ACC112 (cell line): ENCODE measurements around the gene VGLL4.
"Not testable (repeated sequence)": the region's sequence is repeated elsewhere in the genome, so short reads cannot be mapped to it uniquely, and the experiment has no call there.

Experiments
- H2AFZ ChIP-seq: fragments of 200-600 bp; sonication (generic); one replicate; pipeline ENCODE4 v1.6.0; 2017; ENCODE audit warnings: antibody characterized with exemption, low read length; ENCODE audit not compliant: unreplicated experiment
- H3K27ac ChIP-seq: fragments of 200-600 bp; sonication (generic); 2 replicates; pipeline ENCODE4 v1.5.1; 2014; ENCODE audit warnings: low read depth, mild to moderate bottlenecking, antibody characterized with exemption, low read length, moderate library complexity
- H3K27me3 ChIP-seq: fragments of 200-600 bp; sonication (generic); 2 replicates; pipeline ENCODE4 v1.6.1; 2014; ENCODE audit warnings: mild to moderate bottlenecking, antibody characterized with exemption, low read length, moderate library complexity, mixed read lengths; ENCODE audit not compliant: insufficient read depth
- H3K36me3 ChIP-seq: fragments of 200-600 bp; sonication (generic); 2 replicates; pipeline ENCODE4 v1.6.1; 2016; ENCODE audit warnings: mild to moderate bottlenecking, antibody characterized with exemption, low read length, moderate library complexity, mixed read lengths; ENCODE audit not compliant: insufficient read depth
- H3K4me1 ChIP-seq: fragments of 200-600 bp; sonication (generic); one replicate; pipeline ENCODE4 v1.6.1; 2016; ENCODE audit warnings: low read length, mixed read lengths; ENCODE audit not compliant: insufficient read depth, unreplicated experiment, control insufficient read depth
- H3K4me3 ChIP-seq: fragments of 200-600 bp; sonication (generic); 2 replicates; pipeline ENCODE4 v1.5.1; 2014; ENCODE audit warnings: mild to moderate bottlenecking, low read depth, low read length
- H3K79me2 ChIP-seq: fragments of 200-600 bp; sonication (generic); one replicate; pipeline ENCODE4 v1.6.0; 2016; ENCODE audit warnings: low read length; ENCODE audit not compliant: control insufficient read depth, unreplicated experiment, insufficient read depth

Gene VGLL4, protein sequence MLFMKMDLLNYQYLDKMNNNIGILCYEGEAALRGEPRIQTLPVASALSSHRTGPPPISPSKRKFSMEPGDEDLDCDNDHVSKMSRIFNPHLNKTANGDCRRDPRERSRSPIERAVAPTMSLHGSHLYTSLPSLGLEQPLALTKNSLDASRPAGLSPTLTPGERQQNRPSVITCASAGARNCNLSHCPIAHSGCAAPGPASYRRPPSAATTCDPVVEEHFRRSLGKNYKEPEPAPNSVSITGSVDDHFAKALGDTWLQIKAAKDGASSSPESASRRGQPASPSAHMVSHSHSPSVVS

DNA sequence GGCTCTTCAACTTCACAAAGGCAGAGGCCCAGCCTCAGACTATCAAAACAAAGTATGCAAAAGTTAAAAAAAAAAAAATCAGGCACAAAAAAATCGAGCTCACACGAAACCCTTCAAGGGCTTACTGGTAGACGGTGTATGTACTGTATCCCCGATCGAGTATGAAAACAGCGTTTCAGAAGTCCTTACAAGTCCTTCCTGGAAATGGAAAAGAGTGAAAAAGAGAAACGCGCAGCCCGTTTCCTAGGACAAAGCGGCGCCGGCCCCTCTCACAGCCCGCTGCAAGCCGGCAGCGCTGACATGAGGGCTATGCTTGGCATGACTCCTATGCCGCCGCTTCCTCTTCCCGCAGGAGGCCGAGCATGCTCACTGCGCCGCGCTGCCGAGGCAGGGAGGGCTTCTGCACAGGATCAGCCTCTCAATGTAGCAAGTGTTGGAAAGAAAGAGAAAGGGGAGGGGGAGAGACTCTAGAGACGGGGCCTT lies at the start of gene VGLL4:
Gene VGLL4, minus strand, starts transcription at position 311 of the 483 bp plus-strand sequence. CDS start 397 bp downstream, outside the sequence.
- H3K27me3 ChIP-seq = no peaks in the 10 kb centered on the region
- H2AFZ ChIP-seq = peak within 1 kb of the TSS; percentile 68
- peak within 1 kb of the TSS; percentile 82 for H3K4me3 ChIP-seq
- H3K36me3 ChIP-seq = no peaks in the 10 kb centered on the region
- peaks cover 22% of the 10 kb centered on the region for H3K4me1 ChIP-seq
- H3K27ac ChIP-seq = peak within 1 kb of the TSS; percentile 98
- H3K79me2 ChIP-seq = peaks cover 39% of the 10 kb centered on the region

DNA sequence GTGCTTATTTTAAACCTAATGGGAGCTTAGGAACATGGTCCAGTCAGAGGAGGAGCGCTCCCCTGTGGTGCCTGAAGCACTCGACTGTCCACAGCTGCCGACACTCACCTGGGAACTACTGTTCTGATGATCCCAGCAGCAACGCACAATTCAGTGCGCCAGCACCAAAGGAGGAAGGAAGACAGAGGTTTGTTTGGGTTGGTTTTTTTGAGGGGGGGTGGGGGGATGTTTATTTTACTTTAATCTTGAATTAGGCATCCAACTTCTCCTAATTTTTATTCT lies 48.8 kb upstream of the VGLL4 start:
- no peaks in the 10 kb centered on the region for H3K79me2 ChIP-seq
- no peaks in the 10 kb centered on the region for H3K36me3 ChIP-seq
- H3K27me3 ChIP-seq = no peaks in the 10 kb centered on the region
- H3K4me1 ChIP-seq = peaks cover 13% of the 10 kb centered on the region
- no peak overlapping the region for H2AFZ ChIP-seq
- H3K27ac ChIP-seq = no peak overlapping the region
- H3K4me3 ChIP-seq = no peak overlapping the region

DNA sequence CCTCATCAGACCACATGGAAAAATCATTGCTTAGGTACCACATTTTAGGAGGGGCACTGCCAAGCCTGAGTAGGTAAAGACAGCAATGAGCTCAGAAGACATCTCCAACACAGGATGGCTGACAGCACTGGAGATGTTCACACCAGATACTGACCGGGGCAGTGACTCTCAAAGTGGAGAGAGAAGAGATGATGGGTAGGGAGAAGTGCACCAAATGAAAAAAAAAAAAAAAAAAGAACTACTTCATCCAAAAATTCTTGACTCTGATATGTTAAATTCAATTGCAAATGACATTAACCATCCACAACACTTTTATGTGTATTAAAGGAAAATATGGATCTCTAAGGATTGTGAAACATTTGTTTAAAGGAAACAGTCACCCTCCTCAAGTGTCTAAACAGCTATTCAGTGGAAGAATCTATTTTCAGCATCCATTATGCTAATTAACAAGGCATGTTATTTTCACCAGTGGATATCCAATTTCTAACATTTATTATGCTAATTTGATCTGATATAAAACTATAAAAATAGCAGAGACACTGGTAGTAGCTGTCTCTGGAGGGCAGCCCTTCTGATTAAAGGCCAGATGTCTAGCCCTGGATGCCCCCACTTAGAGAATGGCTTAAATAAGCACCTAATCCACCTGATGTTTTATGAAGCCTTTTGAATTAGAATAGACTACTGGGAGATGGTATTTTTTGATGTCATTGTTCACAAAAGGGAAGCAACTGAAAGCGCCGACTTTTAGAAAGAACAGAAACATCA lies 48.2 kb upstream of the VGLL4 start:
- no peaks in the 10 kb centered on the region for H3K79me2 ChIP-seq
- H2AFZ ChIP-seq = no peak overlapping the region
- no peak overlapping the region for H3K27ac ChIP-seq
- H3K36me3 ChIP-seq = no peaks in the 10 kb centered on the region
- peaks cover 13% of the 10 kb centered on the region for H3K4me1 ChIP-seq
- H3K4me3 ChIP-seq = no peak overlapping the region
- H3K27me3 ChIP-seq = no peaks in the 10 kb centered on the region

DNA sequence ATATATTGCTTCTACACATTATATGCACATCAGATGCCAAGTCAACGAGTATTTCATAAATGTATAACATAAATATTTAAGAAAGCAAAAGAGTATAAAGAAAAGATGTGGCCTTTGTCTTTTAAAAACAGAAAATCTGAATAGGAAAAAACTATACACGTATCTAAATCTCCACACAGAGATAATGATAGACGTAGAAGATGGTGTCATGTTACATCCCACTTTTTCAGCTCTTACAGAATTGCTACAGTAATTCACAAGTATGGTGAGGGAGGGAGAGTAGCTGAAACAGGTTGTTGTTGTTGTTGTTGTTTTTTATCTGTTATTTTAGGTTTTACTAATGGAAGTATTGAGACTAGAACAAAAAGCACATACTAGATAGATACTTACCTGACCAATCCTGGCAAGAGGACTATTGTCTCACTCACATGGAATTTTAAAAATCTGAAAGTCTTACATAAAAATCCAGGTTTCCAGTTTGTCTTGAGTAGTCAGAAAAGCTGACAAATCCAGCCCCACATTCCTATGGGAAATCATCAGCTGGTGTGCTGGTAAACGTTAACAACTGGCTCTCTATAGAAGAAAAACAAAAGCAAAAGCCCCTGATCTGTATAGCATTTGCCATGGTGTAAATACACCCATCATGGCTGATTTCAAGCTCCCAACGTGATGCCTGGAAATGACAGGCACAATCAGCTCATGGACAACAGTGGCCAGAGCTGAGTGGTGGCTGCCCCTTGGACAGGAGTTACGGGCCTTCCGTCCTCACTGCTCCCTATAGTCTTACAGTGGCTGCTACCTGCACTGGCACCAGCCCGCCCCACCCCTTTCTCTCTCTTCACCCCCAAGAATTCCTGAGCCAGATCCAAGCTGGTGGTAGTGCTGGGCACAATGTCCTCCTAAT lies 47.4 kb upstream of the VGLL4 start:
- Histone ChIP-seq H2AFZ (no peak overlapping the region), H3K27me3 (no peaks in the 10 kb centered on the region), H3K4me1 (peaks cover 13% of the 10 kb centered on the region), H3K4me3 (no peak overlapping the region), H3K36me3 (no peaks in the 10 kb centered on the region), H3K79me2 (no peaks in the 10 kb centered on the region), H3K27ac (no peak overlapping the region)

DNA sequence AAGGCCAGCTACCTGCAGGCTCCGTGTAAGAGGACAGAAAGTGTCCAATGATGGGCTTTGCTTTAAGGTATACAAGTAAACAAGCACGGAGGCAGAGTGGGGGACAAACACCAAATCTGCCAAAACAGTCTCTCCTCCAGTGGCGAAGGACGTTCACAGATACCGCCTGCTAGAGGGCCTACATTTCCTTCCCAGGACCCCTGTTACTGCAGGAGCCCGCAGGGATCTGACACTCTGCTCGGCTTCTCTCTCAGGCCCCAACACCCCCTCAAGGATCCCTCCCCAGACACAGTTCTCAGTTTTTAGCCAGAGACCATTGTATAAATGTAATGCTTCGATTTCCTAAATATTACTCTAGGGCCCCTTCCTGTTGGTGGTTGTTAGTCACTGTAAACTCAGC lies 46.0 kb upstream of the VGLL4 start:
- H3K27ac ChIP-seq = no peak overlapping the region
- no peaks in the 10 kb centered on the region for H3K79me2 ChIP-seq
- no peaks in the 10 kb centered on the region for H3K27me3 ChIP-seq
- no peak overlapping the region for H3K4me3 ChIP-seq
- no peak overlapping the region for H2AFZ ChIP-seq
- peaks cover 13% of the 10 kb centered on the region for H3K4me1 ChIP-seq
- H3K36me3 ChIP-seq = no peaks in the 10 kb centered on the region

DNA sequence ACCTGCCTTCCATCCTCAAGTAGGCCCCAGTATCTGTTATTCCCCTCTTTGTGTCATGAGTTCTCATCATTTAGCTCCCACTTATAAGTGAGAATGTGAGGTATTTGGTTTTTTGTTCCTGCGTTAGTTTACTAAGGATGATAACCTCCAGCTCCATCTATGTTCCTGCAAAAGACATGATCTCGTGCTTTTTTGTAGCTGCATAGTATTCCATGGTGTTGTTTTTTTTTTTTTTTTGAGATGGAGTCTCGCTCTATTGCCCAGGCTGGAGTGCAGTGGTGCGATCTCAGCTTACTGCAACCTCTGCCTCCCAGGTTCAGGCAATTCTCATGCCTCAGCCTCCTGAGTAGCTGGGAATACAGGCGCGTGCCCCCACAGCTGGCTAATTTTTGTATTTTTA lies 41.3 kb upstream of the VGLL4 start:
- not testable (repeated sequence) for H3K79me2 ChIP-seq, H2AFZ ChIP-seq, H3K27ac ChIP-seq, H3K27me3 ChIP-seq, H3K4me3 ChIP-seq, H3K36me3 ChIP-seq, H3K4me1 ChIP-seq

DNA sequence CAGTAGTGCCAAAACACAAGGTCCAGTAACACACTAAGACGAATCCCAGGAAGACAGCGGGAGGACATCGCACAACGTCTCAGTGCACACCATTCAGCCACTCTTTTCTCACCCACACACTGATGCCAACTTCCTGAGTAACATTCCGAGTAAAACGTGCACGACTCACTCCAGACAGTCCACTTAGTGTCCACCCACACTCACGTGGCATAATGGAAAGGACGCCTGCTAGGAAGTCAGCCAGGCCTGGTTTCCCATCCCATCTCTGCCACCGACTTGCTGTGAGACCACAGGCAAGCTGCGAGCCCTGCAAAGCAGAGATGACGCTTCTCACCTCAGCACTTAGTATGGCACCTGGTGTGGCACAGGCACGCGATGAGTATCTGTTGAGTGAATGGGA lies 36.8 kb upstream of the VGLL4 start:
- H2AFZ ChIP-seq = no peak overlapping the region
- no peaks in the 10 kb centered on the region for H3K27me3 ChIP-seq
- no peak overlapping the region for H3K27ac ChIP-seq
- H3K36me3 ChIP-seq = no peaks in the 10 kb centered on the region
- H3K4me1 ChIP-seq = no peaks in the 10 kb centered on the region
- no peaks in the 10 kb centered on the region for H3K79me2 ChIP-seq
- no peak overlapping the region for H3K4me3 ChIP-seq

DNA sequence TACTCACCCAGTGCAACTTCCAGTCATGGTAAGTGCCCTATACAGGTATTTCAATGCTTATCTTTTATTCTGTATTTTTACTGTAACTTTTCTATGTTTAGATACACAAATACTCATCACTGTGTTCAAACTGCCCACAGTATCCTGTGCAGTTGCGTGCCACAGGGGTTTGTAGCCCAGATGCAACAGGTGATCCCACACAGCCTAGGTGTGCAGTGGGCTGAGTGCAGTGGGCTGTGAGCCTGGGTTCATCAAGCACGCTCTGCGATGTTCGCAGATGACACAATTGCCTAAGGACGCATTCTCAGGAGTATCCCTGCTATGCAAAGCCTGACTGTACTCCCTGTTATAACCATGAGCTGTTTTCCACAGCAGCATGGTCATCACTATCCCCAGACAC lies 36.2 kb upstream of the VGLL4 start:
- Histone ChIP-seq H3K4me1 (no peaks in the 10 kb centered on the region), H3K27ac (no peak overlapping the region), H3K36me3 (no peaks in the 10 kb centered on the region), H3K79me2 (no peaks in the 10 kb centered on the region), H2AFZ (no peak overlapping the region), H3K4me3 (no peak overlapping the region), H3K27me3 (no peaks in the 10 kb centered on the region)

DNA sequence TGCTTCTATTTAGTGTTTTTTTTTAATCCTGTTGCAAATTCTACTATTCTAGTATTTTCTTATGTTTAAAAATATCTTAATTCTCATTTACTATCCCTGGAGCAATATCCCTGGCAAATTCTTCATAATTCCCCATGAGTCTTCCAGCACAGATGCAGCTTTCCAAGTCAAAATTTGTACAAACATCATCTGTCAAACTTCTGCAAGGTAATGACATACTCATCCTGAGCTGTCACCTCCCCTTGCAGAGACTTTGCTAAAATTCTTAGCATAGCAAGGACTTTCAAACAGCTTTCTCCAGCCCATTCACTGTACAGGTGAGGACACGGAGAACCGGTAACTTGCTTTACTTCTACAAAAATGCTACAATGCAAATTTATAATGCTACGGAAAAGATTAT lies 28.6 kb upstream of the VGLL4 start:
- Histone ChIP-seq H3K27ac (no peak overlapping the region), H2AFZ (no peak overlapping the region), H3K27me3 (no peaks in the 10 kb centered on the region), H3K79me2 (no peaks in the 10 kb centered on the region), H3K4me3 (no peak overlapping the region), H3K36me3 (no peaks in the 10 kb centered on the region), H3K4me1 (peaks cover 10% of the 10 kb centered on the region)

DNA sequence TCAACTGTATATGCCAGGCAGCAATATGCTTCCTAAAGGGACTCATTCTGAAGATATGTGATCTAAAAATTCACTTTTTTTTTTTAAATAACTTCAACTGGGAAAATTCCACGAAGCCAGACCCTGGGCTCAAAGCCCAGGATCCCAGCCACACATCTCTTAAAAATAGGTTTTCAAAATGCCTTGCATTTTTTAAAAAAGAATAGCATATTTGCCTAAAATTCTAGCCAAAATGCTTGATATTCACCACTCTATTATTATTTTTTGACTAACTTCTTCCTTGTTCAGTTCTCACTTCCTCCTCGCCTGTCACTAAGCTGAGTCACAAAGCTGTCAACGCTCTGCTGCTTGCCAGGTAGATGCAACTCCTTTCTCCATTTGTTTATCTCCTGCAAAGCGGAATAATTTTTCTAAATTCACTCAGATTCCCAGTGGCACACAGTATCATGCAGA lies 28.0 kb upstream of the VGLL4 start:
- no peak overlapping the region for H2AFZ ChIP-seq
- no peak overlapping the region for H3K4me3 ChIP-seq
- H3K79me2 ChIP-seq = no peaks in the 10 kb centered on the region
- peaks cover 10% of the 10 kb centered on the region for H3K4me1 ChIP-seq
- no peaks in the 10 kb centered on the region for H3K36me3 ChIP-seq
- no peaks in the 10 kb centered on the region for H3K27me3 ChIP-seq
- no peak overlapping the region for H3K27ac ChIP-seq
